Adrenal gland (tissue), 12 donors: ENCODE results near the gene CDKN1A. TPM values are rescaled to one million over a fixed set of nuclear protein-coding genes. Genes with fewer than 3 reads are reported as not detected.

Source experiments
- DNase-seq, 7 donors: peaks; one replicate each; pipeline ENCODE4 v3.0.0-alpha.2; 2019 to 2020
- H3K27ac ChIP-seq, 5 donors: fragments of 200-600 bp; sonication (generic) in 4 of 5; 1 replicate in 3 of 5; 2 replicates in 2 of 5; pipeline versions ENCODE4 v1.5.1 to v1.8.0; 2016 to 2020; ENCODE audit warnings: mild to moderate bottlenecking in 1 of 5
- H3K27me3 ChIP-seq: fragments of 200-600 bp; 2 replicates; pipeline ENCODE4 v1.8.0; 2021
- H3K36me3 ChIP-seq, 2 donors: fragments of 200-600 bp; replicated peaks in 1 of 2; 1 replicate in 1 of 2; 2 replicates in 1 of 2; pipeline versions ENCODE4 v1.5.1 to v1.8.0; 2018 to 2022
- H3K4me1 ChIP-seq, 2 donors: fragments of 200-600 bp; replicated peaks in 1 of 2; 1 replicate in 1 of 2; 2 replicates in 1 of 2; pipeline versions ENCODE4 v1.5.1 to v1.8.0; 2018 to 2021
- H3K4me3 ChIP-seq, 4 donors: fragments of 200-600 bp; sonication (generic) in 3 of 4; one replicate each; pipeline ENCODE4 v1.5.1; 2016 to 2018
- H3K9me3 ChIP-seq, 3 donors: fragments of 200-600 bp; sonication (generic) in 1 of 3; replicated peaks in 1 of 3; 1 replicate in 2 of 3; 2 replicates in 1 of 3; pipeline versions ENCODE4 v1.5.1 to v1.8.0; 2016 to 2021
- CTCF ChIP-seq, 6 experiments: fragments of 450-650 bp in 4 of 6; fragments of 200-600 bp in 2 of 6; sonication (generic) in 1 of 6; IDR thresholded peaks; 1 replicate in 5 of 6; 2 replicates in 1 of 6; pipeline versions ENCODE4 v1.5.1 to v1.8.0; 2016 to 2021; ENCODE audit warnings: antibody characterized with exemption in 6 of 6, mild to moderate bottlenecking in 2 of 6, moderate library complexity in 1 of 6
- POLR2A ChIP-seq, 2 donors: fragments of 450-650 bp; IDR thresholded peaks; one replicate each; pipeline ENCODE4 v1.6.1; 2017; ENCODE audit warnings: antibody characterized with exemption in 2 of 2, mild to moderate bottlenecking in 2 of 2, moderate library complexity in 1 of 2
- WGBS, 4 donors: extraction: QIAGEN DNeasy Blood & Tissue Kit in 2 of 4; methylation state at CpG; one replicate each; pipeline versions ENCODE4 v1.1.5 to v1.1.7; 2013 to 2017; 5-methylcytosine and 5-hydroxymethylcytosine counted together
- intact Hi-C, 2 donors: fragments of 100-400 bp; cut with DNase I; formaldehyde crosslinking; loops; one replicate each; pipeline versions ENCODE4 v1.14.1 to v1.15.0; 2022 to 2023
- polyA plus RNA-seq, 3 donors: library from polyadenylated mRNA; stranded (reverse); fragments of 200-250 nt in 2 of 3; fragments of 350-450 nt in 1 of 3; fragmentation: Illumina TruSeq in 1 of 3; extraction: RNeasy Lipid Tissue Mini Kit (QIAGEN cat#74804) in 1 of 3; gene quantifications; one replicate each; pipeline ENCODE4 v1.2.3, GENCODE V29; 2013 to 2014
- total RNA-seq, 9 donors: library from RNA; depleted of rRNA in 4 of 9; stranded (reverse); fragments of >200 nt in 4 of 9; fragments of 120-200 nt in 1 of 9; fragmentation: NEBNext Ultra II Directional in 1 of 9; extraction: Animal tissue kit (Norgen Biotek cat#: 25700) in 1 of 9; gene quantifications; one replicate each; pipeline versions ENCODE4 v1.1.0 to v1.2.4, GENCODE V29; 2013 to 2023
- donor health status: healthy with polysubstance abuse.
- donor health status: Bipolar disorder and iron deficiency.
- donor health status: DM: yes; HTN: yes; CAD: no.
- donor health status: DM: no; HTN: no; CAD: no.
- donor health status: DM: no; HTN: no; CAD: no.
- donor health status: DM: yes; HTN: yes; CAD: no.

Gene CDKN1A
- total and polyA plus RNA-seq, 12 donors, result 18.8 to 154 (median 67.3) TPM

- Histone ChIP-seq H3K4me3 (no peak overlapping the region), H3K4me1 (no peaks in the 10 kb centered on the region), H3K27me3 (no peaks in the 10 kb centered on the region), H3K9me3 (no peaks in the 10 kb centered on the region), H3K36me3 (no peaks in the 10 kb centered on the region), H3K27ac (no peak overlapping the region)
- TF ChIP-seq CTCF (IDR thresholded peaks at IDR 0.05), result no peak
- TF ChIP-seq POLR2A (IDR thresholded peaks at IDR 0.05), result no peak
- no peak for DNase-seq
- 65 to 73% (median 68%) methylated on average over 5 of the region's 5 CpGs for WGBS, 4 donors
- intact Hi-C loops, result no loop called here
Measured at GRCh38 chr6:36718560-36718959, 40.0 kb downstream of the CDKN1A start.

DNA sequence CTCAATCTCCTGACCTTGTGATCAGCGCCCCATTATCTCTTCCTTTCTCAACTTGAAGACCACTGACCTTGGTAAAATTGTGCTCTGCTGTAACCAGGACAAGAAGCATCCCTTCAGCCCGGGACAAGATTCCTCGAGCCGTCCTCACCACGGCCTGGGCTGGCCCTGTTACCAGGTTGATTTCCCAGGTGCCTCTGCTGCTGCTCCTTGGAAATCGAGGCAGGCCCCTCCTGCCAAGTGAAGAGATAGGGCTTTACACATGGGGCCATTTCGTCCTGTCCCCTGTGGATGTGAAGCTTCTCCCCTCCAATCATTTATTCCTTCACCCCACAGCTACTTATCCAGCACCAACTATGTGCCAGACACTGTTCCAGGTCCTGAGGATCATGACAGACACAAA is 40.6 kb downstream of the CDKN1A start:
- no peak for DNase-seq
- intact Hi-C loops, result no loop called here
- Histone ChIP-seq H3K27me3 (no peaks in the 10 kb centered on the region), H3K4me3 (no peak overlapping the region), H3K4me1 (no peaks in the 10 kb centered on the region), H3K27ac (no peak overlapping the region), H3K9me3 (no peaks in the 10 kb centered on the region), H3K36me3 (no peaks in the 10 kb centered on the region)
- TF ChIP-seq POLR2A (IDR thresholded peaks at IDR 0.05), result no peak
- no peak for TF ChIP-seq CTCF (IDR thresholded peaks at IDR 0.05)
- WGBS, 4 donors, result 83 to 85% (median 84%) methylated on average over 7 of the region's 7 CpGs

DNA sequence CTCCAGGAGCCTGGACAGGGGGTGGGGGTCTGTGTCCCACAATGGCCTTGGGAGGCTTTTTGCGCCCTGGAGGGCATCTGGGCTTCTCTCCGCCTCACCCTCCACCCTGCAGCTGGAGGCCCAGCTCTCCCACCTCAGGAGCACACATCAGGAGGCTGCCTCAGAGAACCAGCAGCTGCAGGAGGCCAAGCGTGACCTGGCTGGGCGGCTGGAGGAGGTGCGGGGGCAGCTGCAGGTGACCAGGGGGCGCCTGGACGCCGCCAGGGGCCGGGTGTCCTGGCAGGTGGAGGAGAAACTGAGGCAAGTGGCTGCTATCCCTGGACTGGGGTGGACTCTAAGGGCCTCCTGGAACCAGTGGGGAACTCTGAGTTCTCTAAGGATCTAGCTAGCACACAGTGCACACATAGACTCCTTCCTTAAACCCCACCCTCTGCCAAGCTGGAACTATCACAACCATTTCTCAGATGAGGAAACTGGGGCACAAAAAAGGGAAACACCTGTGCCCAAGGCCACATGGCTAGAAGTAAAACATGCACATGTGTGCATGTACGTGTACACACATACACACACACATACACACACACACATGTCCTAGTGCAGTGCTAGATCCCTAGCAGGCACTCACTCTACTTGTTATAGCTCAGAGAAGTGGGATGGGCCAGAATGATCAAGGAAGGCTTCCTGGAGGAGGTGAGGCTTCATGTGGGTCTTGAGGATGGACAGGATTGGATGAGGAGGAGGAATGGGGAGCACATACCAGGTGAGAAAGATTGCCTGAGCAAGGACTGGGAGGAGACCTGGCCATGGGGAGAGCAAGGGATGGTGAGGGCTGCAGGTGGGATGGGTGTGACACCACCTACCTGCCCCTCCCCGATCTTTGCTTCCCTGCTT is 42.0 kb downstream of the CDKN1A start:
- 78 to 100% (median 88%) methylated on average over 2 to 11 of the region's 11 CpGs for WGBS, 4 donors
- Histone ChIP-seq H3K36me3 (no peaks in the 10 kb centered on the region), H3K27ac (no peak overlapping the region), H3K9me3 (no peaks in the 10 kb centered on the region), H3K4me1 (no peaks in the 10 kb centered on the region), H3K4me3 (no peak overlapping the region), H3K27me3 (no peaks in the 10 kb centered on the region)
- intact Hi-C loops, result loop anchor here (5.0 to 10.0 kb wide), 3 partner anchors 98 to 306 kb away; no protein-coding TSS in a partner anchor
- TF ChIP-seq CTCF (IDR thresholded peaks at IDR 0.05), result no peak
- no peak for TF ChIP-seq POLR2A (IDR thresholded peaks at IDR 0.05)
- DNase-seq, result no peak

DNA sequence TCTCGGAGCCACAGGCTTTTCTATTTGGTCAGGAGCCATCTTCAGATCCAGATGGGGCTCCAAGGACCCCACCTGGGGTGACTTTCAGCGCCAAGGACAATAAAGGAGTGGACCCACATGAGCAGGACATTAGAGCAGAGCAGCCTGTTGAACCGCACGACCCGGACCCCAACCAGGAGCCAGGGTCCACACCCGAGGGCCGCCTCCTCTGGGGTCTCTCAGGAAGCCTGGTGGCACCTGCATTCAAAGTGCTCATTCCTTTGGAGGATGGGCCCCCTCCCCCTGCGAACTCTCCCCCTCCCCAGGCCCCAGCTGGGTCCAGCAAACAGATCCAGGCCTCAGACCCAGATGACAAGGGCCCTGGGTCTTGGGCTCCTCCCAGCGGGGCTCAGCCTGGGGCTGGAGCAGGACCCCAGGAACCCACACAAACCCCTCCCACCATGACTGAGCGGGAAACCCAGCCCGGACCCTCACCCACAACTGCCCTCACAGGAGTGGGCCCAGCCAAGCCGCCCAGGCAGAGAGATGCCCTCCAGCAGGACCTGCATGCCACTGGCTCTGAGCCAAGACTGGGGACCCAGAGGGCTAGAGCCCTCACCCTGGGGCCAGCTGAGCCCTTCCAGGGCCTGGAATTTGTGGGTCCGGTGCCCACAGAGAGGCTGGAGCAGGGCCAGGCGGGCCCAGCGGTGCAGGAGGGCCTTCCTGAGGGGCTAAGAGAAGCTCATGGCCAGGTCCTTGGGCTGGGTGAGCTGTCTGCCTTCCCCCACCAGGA is 43.0 kb downstream of the CDKN1A start:
- DNase-seq, result no peak
- Histone ChIP-seq H3K4me1 (no peaks in the 10 kb centered on the region), H3K27ac (no peak overlapping the region), H3K9me3 (no peaks in the 10 kb centered on the region), H3K36me3 (no peaks in the 10 kb centered on the region), H3K27me3 (no peaks in the 10 kb centered on the region), H3K4me3 (no peak overlapping the region)
- WGBS, 4 donors, result 84 to 100% (median 92%) methylated on average over 2 to 15 of the region's 15 CpGs
- TF ChIP-seq CTCF (IDR thresholded peaks at IDR 0.05), result no peak
- TF ChIP-seq POLR2A (IDR thresholded peaks at IDR 0.05), result no peak
- intact Hi-C loops, result loop anchor here (5.0 to 10.0 kb wide), 3 partner anchors 99 to 307 kb away; no protein-coding TSS in a partner anchor
